ENCODE measurements around the gene ARHGAP27. TPM values are rescaled to one million over a fixed set of nuclear protein-coding genes. Genes with fewer than 3 reads are reported as not detected.
A peak's percentile ranks its signal among the peaks of the same experiment; 100 is the strongest.

The ARHGAP27 gene
- total RNA-seq, 2 donors from 2014 or later = 146 to 165 TPM

GRCh38 chr17:45376171-45377005 is 56.3 kb downstream of the ARHGAP27 start:
- DNase-seq (no peak), ATAC-seq (no peak)
- intact Hi-C loops (cut with DNase I, micrococcal nuclease) = no loop called here

- no peak for ATAC-seq
- intact Hi-C loops (cut with DNase I, micrococcal nuclease) = no loop called here
- DNase-seq = no peak
Measured at GRCh38 chr17:45374501-45374900, 58.2 kb downstream of the ARHGAP27 start.

- intact Hi-C loops (cut with DNase I, micrococcal nuclease) = no loop called here
- ATAC-seq = no peak
- no peak for DNase-seq
Measured at GRCh38 chr17:45372325-45372869, 60.3 kb downstream of the ARHGAP27 start.

GRCh38 chr17:45371414-45372324 is 61.0 kb downstream of the ARHGAP27 start:
- peak; percentile 98 for ATAC-seq
- intact Hi-C loops (cut with DNase I, micrococcal nuclease) = no loop called here
- DNase-seq = peak; percentile 51 to 72

- ATAC-seq (no peak), DNase-seq (no peak)
- intact Hi-C loops (cut with DNase I, micrococcal nuclease) = no loop called here
Measured at GRCh38 chr17:45370949-45371413, 61.7 kb downstream of the ARHGAP27 start.

- intact Hi-C loops (cut with DNase I, micrococcal nuclease) = no loop called here
- no peak for ATAC-seq
- no peak for DNase-seq
Measured at GRCh38 chr17:45369421-45369820, 63.2 kb downstream of the ARHGAP27 start.

- ATAC-seq (no peak), DNase-seq (no peak)
- intact Hi-C loops (cut with DNase I, micrococcal nuclease) = no loop called here
Measured at GRCh38 chr17:45368651-45369050, 64.0 kb downstream of the ARHGAP27 start.

GRCh38 chr17:45367216-45367615 is 65.5 kb downstream of the ARHGAP27 start:
- no peak for DNase-seq
- no peak for ATAC-seq
- intact Hi-C loops (cut with DNase I, micrococcal nuclease) = no loop called here

- intact Hi-C loops (cut with DNase I, micrococcal nuclease) = no loop called here
- no peak for ATAC-seq
- no peak for DNase-seq
Measured at GRCh38 chr17:45366691-45367090, 66.0 kb downstream of the ARHGAP27 start.

- ATAC-seq (no peak), DNase-seq (no peak)
- intact Hi-C loops (cut with DNase I, micrococcal nuclease) = no loop called here
Measured at GRCh38 chr17:45366049-45366448, 66.6 kb downstream of the ARHGAP27 start.

GRCh38 chr17:45364531-45365390 is 67.9 kb downstream of the ARHGAP27 start:
- no peak for DNase-seq

GRCh38 chr17:45363498-45363897 is 69.2 kb downstream of the ARHGAP27 start:
- intact Hi-C loops (cut with DNase I, micrococcal nuclease) = no loop called here
- ATAC-seq = no peak
- DNase-seq = no peak

More at GRCh38 chr17:45364531-45365390, 67.9 kb downstream of the ARHGAP27 start:
- intact Hi-C loops (cut with DNase I, micrococcal nuclease) = no loop called here
- ATAC-seq = no peak

- DNase-seq (no peak), ATAC-seq (no peak)
- intact Hi-C loops (cut with DNase I, micrococcal nuclease) = no loop called here
Measured at GRCh38 chr17:45361976-45362375, 70.7 kb downstream of the ARHGAP27 start.

GRCh38 chr17:45361451-45361850 is 71.2 kb downstream of the ARHGAP27 start:
- ATAC-seq (no peak), DNase-seq (no peak)

GRCh38 chr17:45357364-45357997 is 75.2 kb downstream of the ARHGAP27 start:
- no peak for DNase-seq
- intact Hi-C loops (cut with DNase I, micrococcal nuclease) = no loop called here
- no peak for ATAC-seq

More at GRCh38 chr17:45361451-45361850, 71.2 kb downstream of the ARHGAP27 start:
- intact Hi-C loops (cut with DNase I, micrococcal nuclease) = no loop called here

- DNase-seq (no peak), ATAC-seq (peak; percentile 20)
- intact Hi-C loops (cut with DNase I, micrococcal nuclease) = no loop called here
Measured at GRCh38 chr17:45355087-45355486, 77.6 kb downstream of the ARHGAP27 start.

- no peak for DNase-seq
- no peak for ATAC-seq
- intact Hi-C loops (cut with DNase I, micrococcal nuclease) = no loop called here
Measured at GRCh38 chr17:45353043-45353442, 79.6 kb downstream of the ARHGAP27 start.

GRCh38 chr17:45351831-45352230 is 80.8 kb downstream of the ARHGAP27 start:
- intact Hi-C loops (cut with DNase I, micrococcal nuclease) = no loop called here
- no peak for ATAC-seq
- no peak for DNase-seq

Measured in left colon (tissue), 2 donors.